DND-41 (cell line): ENCODE results near the gene WDFY3.

Experiments used
- CTCF ChIP-seq: IDR thresholded peaks from 2 replicates; pipeline ENCODE4 v1.5.1; 2012; ENCODE audit warnings: borderline replicate concordance, low read length, moderate library complexity, mild to moderate bottlenecking; ENCODE audit not compliant: poor library complexity, severe bottlenecking; ENCODE audit errors: extremely low read depth
- EZH2 ChIP-seq: IDR thresholded peaks from 3 replicates; pipeline ENCODE4 v1.6.1; 2012; ENCODE audit warnings: borderline replicate concordance, low read depth, mild to moderate bottlenecking, moderate library complexity, low read length, inconsistent platforms; ENCODE audit not compliant: severe bottlenecking

- TF ChIP-seq CTCF (no peak), EZH2 (no peak)
Measured at GRCh38 chr4:84920617-84921016, 45.9 kb downstream of the WDFY3 start.
